Vagina (tissue), 2 donors: ENCODE measurements around the gene SEPHS2. TPM values are rescaled to one million over a fixed set of nuclear protein-coding genes. Genes with fewer than 3 reads are reported as not detected.

Source experiments
- DNase-seq, 2 donors: peaks; one replicate each; pipeline ENCODE4 v3.0.0-alpha.2; 2017; ENCODE audit errors: extremely low spot score in 2 of 2
- H3K27ac ChIP-seq: fragments of 200-600 bp; sonication (generic); one replicate; pipeline ENCODE4 v1.5.1; 2019
- H3K27me3 ChIP-seq: fragments of 200-600 bp; sonication (generic); one replicate; pipeline ENCODE4 v1.5.1; 2019
- H3K36me3 ChIP-seq, 2 donors: fragments of 200-600 bp; sonication (generic); one replicate each; pipeline ENCODE4 v1.5.1; 2017 to 2019
- H3K4me1 ChIP-seq: fragments of 200-600 bp; sonication (generic); one replicate; pipeline ENCODE4 v1.5.1; 2019
- H3K4me3 ChIP-seq, 2 donors: fragments of 200-600 bp; sonication (generic); 1 replicate in 1 of 2; 2 replicates in 1 of 2; pipeline ENCODE4 v1.5.1; 2016 to 2019
- H3K9me3 ChIP-seq: fragments of 200-600 bp; sonication (generic); one replicate; pipeline ENCODE4 v1.5.1; 2019
- CTCF ChIP-seq, 3 experiments: fragments of 450-650 bp in 2 of 3; fragments of 200-600 bp in 1 of 3; sonication (generic) in 1 of 3; IDR thresholded peaks; one replicate each; pipeline ENCODE4 v1.5.1; 2017 to 2019; ENCODE audit warnings: antibody characterized with exemption in 3 of 3, mild to moderate bottlenecking in 2 of 3, moderate library complexity in 2 of 3
- POLR2A ChIP-seq, 2 donors: fragments of 450-650 bp; IDR thresholded peaks; one replicate each; pipeline ENCODE4 v1.6.1; 2017; ENCODE audit warnings: antibody characterized with exemption in 2 of 2, mild to moderate bottlenecking in 2 of 2, moderate library complexity in 2 of 2
- POLR2AphosphoS5 ChIP-seq, 2 donors: sonication (generic); formaldehyde crosslinking; IDR thresholded peaks; one replicate each; pipeline ENCODE4 v1.9.0; 2017; ENCODE audit warnings: antibody characterized with exemption in 2 of 2, mild to moderate bottlenecking in 2 of 2, low read depth in 1 of 2; ENCODE audit not compliant: insufficient read depth in 1 of 2
- intact Hi-C: fragments of 100-400 bp; cut with DNase I; formaldehyde crosslinking; loops from one replicate; pipeline ENCODE4 v1.15.1; 2023
- total RNA-seq: library from RNA; depleted of rRNA; stranded (reverse); fragments of >200 nt; gene quantifications from one replicate; pipeline ENCODE4 v1.2.3, GENCODE V29; 2016

The SEPHS2 gene
- total RNA-seq, 1 donor from 2014 or later, result 28.0 TPM

- intact Hi-C loops, result no loop called here
- DNase-seq, result no peak
- peak overlapping the region; percentile 47 to 88 for H3K4me3 ChIP-seq
Measured at GRCh38 chr16:30418350-30419181, 27.1 kb downstream of the SEPHS2 start.

GRCh38 chr16:30417529-30418349 is 27.9 kb downstream of the SEPHS2 start:
- TF ChIP-seq POLR2AphosphoS5 (IDR thresholded peaks at IDR 0.05; ENCODE audit: insufficient read depth in 1 of 2, low read depth in 1 of 2), result peak in 1 of 2 donors; percentile 17
- no peak for TF ChIP-seq POLR2A (IDR thresholded peaks at IDR 0.05)
- TF ChIP-seq CTCF (IDR thresholded peaks at IDR 0.05), result no peak
- Histone ChIP-seq H3K4me1 (peaks cover 14% of the 10 kb centered on the region), H3K9me3 (no peaks in the 10 kb centered on the region), H3K36me3 (peaks cover 0 to 10% of the 10 kb centered on the region in 2 donors), H3K4me3 (peak overlapping the region; percentile 47 to 88), H3K27me3 (no peaks in the 10 kb centered on the region), H3K27ac (peak overlapping the region; percentile 68)
- DNase-seq, result no peak
- intact Hi-C loops, result no loop called here

More at GRCh38 chr16:30418350-30419181, 27.1 kb downstream of the SEPHS2 start:
- Histone ChIP-seq H3K4me1 (peaks cover 14% of the 10 kb centered on the region), H3K27ac (peak overlapping the region; percentile 68), H3K9me3 (no peaks in the 10 kb centered on the region), H3K36me3 (peaks cover 0 to 16% of the 10 kb centered on the region in 2 donors), H3K27me3 (no peaks in the 10 kb centered on the region)
- no peak for TF ChIP-seq POLR2A (IDR thresholded peaks at IDR 0.05)
- TF ChIP-seq CTCF (IDR thresholded peaks at IDR 0.05), result no peak
- no peak for TF ChIP-seq POLR2AphosphoS5 (IDR thresholded peaks at IDR 0.05; ENCODE audit: insufficient read depth in 1 of 2, low read depth in 1 of 2)

- no peaks in the 10 kb centered on the region for H3K27me3 ChIP-seq
- no peak for TF ChIP-seq POLR2AphosphoS5 (IDR thresholded peaks at IDR 0.05; ENCODE audit: insufficient read depth in 1 of 2, low read depth in 1 of 2)
- TF ChIP-seq CTCF (IDR thresholded peaks at IDR 0.05), result no peak
- no peak for TF ChIP-seq POLR2A (IDR thresholded peaks at IDR 0.05)
- H3K4me3 ChIP-seq, result peak overlapping the region; percentile 47 to 88
- H3K4me1 ChIP-seq, result peaks cover 14% of the 10 kb centered on the region
- intact Hi-C loops, result no loop called here
- DNase-seq, result no peak
- H3K36me3 ChIP-seq, result peaks cover 0 to 2% of the 10 kb centered on the region in 2 donors
- H3K9me3 ChIP-seq, result no peaks in the 10 kb centered on the region
- H3K27ac ChIP-seq, result peak overlapping the region; percentile 68
Measured at GRCh38 chr16:30416624-30417528, 28.8 kb downstream of the SEPHS2 start.

DNA sequence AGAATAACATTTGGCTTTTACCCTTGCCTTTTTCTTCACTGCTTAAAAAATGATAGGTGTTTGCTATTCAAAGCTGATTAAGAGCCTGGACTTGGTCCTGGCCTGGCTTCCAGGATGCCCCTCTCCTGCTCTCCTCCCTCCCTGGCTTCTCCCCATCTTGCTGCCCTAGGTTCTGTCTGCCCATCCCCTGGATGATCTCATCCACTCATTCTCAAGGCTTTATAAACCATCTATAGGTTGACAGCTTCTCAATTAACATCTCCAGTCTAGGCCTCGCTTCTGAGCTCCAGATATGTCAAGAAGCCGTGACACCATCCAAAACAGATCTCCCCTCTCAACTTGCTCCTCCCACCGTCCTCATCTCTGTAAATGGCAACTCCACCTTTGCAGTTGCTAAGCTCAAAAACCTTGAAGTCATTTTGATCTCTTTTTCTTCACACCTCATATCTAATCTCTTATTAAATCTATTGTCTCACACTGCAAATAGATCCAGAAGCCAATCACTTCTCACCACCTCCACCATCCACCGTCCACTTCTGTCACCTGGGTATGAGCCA is 29.5 kb downstream of the SEPHS2 start:
- no peaks in the 10 kb centered on the region for H3K27me3 ChIP-seq
- H3K4me1 ChIP-seq, result peaks cover 14% of the 10 kb centered on the region
- no peak overlapping the region for H3K4me3 ChIP-seq
- intact Hi-C loops, result no loop called here
- no peak overlapping the region for H3K27ac ChIP-seq
- no peak for DNase-seq
- peaks cover 0 to 2% of the 10 kb centered on the region in 2 donors for H3K36me3 ChIP-seq
- no peaks in the 10 kb centered on the region for H3K9me3 ChIP-seq
- TF ChIP-seq POLR2A (IDR thresholded peaks at IDR 0.05) (no peak), POLR2AphosphoS5 (IDR thresholded peaks at IDR 0.05; ENCODE audit: insufficient read depth in 1 of 2, low read depth in 1 of 2) (no peak), CTCF (IDR thresholded peaks at IDR 0.05) (no peak)
